Neural progenitor cell (in vitro differentiated cells): ENCODE results near the gene LZTS3.

ENCODE experiments used
- CTCF ChIP-seq: fragments of 200-600 bp; sonication (generic); IDR thresholded peaks from 2 replicates; pipeline ENCODE4 v1.5.1; 2017; ENCODE audit warnings: antibody characterized with exemption, mild to moderate bottlenecking
- EZH2phosphoT487 ChIP-seq: fragments of 200-600 bp; sonication (generic); IDR thresholded peaks from 2 replicates; pipeline ENCODE4 v1.6.1; 2017; ENCODE audit warnings: antibody characterized with exemption

DNA sequence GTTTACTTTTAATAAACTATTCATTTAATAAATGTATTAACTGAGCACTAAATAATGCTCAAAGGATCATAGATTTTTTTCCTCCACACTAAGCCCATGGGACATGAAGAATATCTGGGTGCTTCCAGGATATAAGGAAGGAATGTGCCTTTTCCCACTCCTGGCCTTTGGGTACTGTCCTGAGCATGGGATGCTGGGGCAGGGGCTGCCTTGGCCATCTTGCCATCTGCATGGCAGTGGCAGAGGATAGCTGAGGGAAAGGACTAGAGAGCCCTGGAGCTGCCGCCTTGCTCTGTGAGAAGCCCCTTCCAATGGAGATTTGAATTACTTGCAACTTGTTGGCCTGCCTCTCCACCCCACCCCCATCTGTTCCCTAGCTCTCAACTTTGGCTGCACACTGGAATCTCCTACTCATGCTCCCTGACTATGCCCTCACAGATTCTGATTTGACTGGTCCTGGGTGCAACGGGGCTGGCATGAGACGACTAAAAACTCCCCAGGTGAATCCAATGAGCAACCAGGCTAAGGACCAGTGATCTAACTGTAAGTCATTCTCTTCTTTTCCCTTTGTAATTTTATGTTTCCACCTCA is 15.6 kb upstream of the LZTS3 start:
- TF ChIP-seq CTCF = no peak
- TF ChIP-seq EZH2phosphoT487 = no peak
